HUES64 (cell line): ENCODE data around the gene RBM39. TPM values are rescaled to one million over a fixed set of nuclear protein-coding genes. Genes with fewer than 3 reads are reported as not detected.
A peak's percentile ranks its signal among the peaks of the same experiment; 100 is the strongest.
"Not testable (repeated sequence)": the region's sequence is repeated elsewhere in the genome, so short reads cannot be mapped to it uniquely, and the experiment has no call there.

ENCODE experiments used
- H3K27ac ChIP-seq: 2 replicates; pipeline ENCODE4 v1.7.0; 2013; ENCODE audit warnings: low read depth, low read length, inconsistent platforms
- H3K27me3 ChIP-seq: 2 replicates; pipeline ENCODE4 v1.6.1; 2013; ENCODE audit warnings: mild to moderate bottlenecking, low read length; ENCODE audit not compliant: insufficient read depth
- H3K36me3 ChIP-seq: 2 replicates; pipeline ENCODE4 v1.6.1; 2013; ENCODE audit warnings: mild to moderate bottlenecking, low read length; ENCODE audit not compliant: insufficient read depth
- H3K4me1 ChIP-seq: 2 replicates; pipeline ENCODE4 v1.6.1; 2013; ENCODE audit warnings: mild to moderate bottlenecking, low read length, moderate library complexity; ENCODE audit not compliant: insufficient read depth
- H3K4me3 ChIP-seq: 2 replicates; pipeline ENCODE4 v1.5.1; 2013; ENCODE audit warnings: mild to moderate bottlenecking, low read length, moderate library complexity
- H3K9ac ChIP-seq: 2 replicates; pipeline ENCODE4 v1.6.1; 2013; ENCODE audit warnings: mild to moderate bottlenecking, low read depth, low read length
- H3K9me3 ChIP-seq: 2 replicates; pipeline ENCODE4 v1.6.1; 2013; ENCODE audit warnings: low read depth, low read length; ENCODE audit not compliant: insufficient read depth
- WGBS: fragments of 150-250, 120-280 bp; methylation state at CpG from one replicate; pipeline ENCODE4 v1.1.7; 2013; ENCODE audit warnings: missing lambda C conversion rate; 5-methylcytosine and 5-hydroxymethylcytosine counted together
- polyA plus RNA-seq, 2 experiments: library from polyadenylated mRNA; stranded (reverse); fragments of 50-300 nt; gene quantifications; one replicate each; pipeline ENCODE4 v1.2.3, GENCODE V29; 2013

The RBM39 gene
- 130 TPM for polyA plus RNA-seq (2013, experiment 1 of 2)
- polyA plus RNA-seq (2013, experiment 2 of 2), result 138 TPM

DNA sequence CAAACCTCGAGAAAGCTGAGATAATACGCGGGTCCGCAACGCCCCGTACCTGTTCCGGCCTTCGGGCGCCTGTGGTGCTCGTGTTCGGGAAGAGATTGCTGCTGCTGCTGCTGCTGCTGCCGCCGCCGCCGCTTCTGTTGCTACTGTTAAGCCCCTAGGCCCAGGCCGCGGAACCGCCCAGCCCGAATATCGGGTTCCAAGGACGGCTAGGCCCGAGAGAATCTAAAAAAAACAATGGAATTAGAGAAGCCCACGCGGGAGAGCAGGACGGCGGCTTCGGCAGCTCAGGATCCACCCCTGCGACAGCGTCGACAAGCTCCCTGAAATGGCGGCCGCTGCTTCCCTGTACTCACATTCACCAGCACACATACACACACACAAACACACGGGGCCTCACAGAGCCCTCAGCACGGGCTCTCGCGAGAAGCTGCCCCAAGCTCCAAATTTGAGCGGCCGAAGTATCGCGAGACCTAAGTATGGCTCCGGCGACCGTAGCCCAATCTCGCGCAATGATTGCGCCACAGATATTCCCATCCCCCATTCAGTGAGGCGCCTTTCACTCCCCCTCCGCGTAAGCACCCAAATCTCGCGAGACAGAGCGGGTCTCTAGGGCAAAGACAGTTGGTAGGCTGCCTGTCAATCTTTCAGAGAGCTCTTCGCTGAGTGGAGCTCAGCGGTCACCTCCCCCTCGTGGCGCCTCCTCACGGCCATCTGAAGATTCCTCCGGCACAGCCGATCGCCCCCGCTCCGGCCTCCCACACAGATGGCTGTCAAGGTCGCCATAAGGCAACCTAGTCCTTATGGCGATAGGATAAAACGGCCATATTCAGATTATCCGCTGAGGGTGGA lies at the start of gene RBM39:
Gene RBM39 (minus strand): TSS at position 369 of the 849 bp plus-strand sequence. CDS start 1,386 bp downstream, outside the sequence.
- Histone ChIP-seq H3K9me3 (no peaks in the 10 kb centered on the region), H3K4me1 (peaks cover 26% of the 10 kb centered on the region; the same call in 1 of the 2 replicates), H3K27me3 (no peaks in the 10 kb centered on the region), H3K9ac (peak within 1 kb of the TSS; percentile 100), H3K27ac (peak within 1 kb of the TSS; percentile 95), H3K36me3 (peaks cover 32% of the 10 kb centered on the region), H3K4me3 (peak within 1 kb of the TSS; percentile 100)
- WGBS, result under 1% methylated on average over 66 of the region's 66 CpGs

DNA sequence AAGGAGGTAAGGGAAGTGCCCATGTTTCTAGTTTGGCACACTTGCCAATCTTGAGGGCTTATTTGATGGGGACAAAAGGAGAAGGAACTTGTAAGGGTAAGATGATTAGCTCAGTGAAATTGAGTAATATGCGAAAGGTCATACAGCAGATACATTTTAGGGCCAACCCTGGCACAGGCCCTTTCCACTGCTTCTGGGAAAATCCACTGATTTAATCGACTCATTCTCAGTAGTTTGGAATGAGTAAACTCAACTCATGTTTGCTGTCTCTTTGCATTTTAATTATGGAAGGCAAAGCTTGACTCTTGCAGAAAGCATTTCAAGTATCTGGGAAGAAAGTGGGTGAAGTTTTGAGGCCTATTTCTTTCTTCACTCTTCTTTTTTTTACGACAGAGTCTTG lies 49.8 kb upstream of the RBM39 start:
- H3K36me3 ChIP-seq, result no peaks in the 10 kb centered on the region
- whole genome bisulfite sequencing, result 91% methylated on average over 3 of the region's 3 CpGs
- no peaks in the 10 kb centered on the region for H3K27me3 ChIP-seq
- H3K9ac ChIP-seq, result no peak overlapping the region
- H3K9me3 ChIP-seq, result no peaks in the 10 kb centered on the region
- no peak overlapping the region for H3K27ac ChIP-seq
- no peak overlapping the region for H3K4me3 ChIP-seq
- no peaks in the 10 kb centered on the region for H3K4me1 ChIP-seq

DNA sequence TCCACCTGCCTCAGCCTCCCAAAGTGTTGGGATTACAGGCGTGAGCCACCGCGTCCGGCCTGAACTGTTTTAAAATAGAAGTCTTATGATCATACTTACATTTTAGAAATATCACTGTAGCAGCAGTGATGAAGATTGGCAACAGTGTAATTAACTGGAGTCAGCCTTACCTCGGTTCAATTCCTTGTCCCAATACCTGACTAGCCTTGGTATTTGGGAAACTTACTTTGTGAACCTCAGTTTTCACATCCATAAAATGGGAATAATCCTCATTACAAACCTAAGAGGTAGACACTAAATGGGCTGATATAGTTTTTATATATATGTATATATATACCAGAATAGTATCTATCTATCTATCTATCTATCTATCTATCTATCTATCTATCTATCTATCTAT lies 49.0 kb upstream of the RBM39 start:
- H3K36me3 ChIP-seq, result no peaks in the 10 kb centered on the region
- H3K9me3 ChIP-seq, result no peaks in the 10 kb centered on the region
- WGBS, result 92% methylated on average over 1 of the region's 5 CpGs
- no peaks in the 10 kb centered on the region for H3K4me1 ChIP-seq
- no peaks in the 10 kb centered on the region for H3K27me3 ChIP-seq
- H3K9ac ChIP-seq, result no peak overlapping the region
- H3K4me3 ChIP-seq, result no peak overlapping the region
- H3K27ac ChIP-seq, result no peak overlapping the region

DNA sequence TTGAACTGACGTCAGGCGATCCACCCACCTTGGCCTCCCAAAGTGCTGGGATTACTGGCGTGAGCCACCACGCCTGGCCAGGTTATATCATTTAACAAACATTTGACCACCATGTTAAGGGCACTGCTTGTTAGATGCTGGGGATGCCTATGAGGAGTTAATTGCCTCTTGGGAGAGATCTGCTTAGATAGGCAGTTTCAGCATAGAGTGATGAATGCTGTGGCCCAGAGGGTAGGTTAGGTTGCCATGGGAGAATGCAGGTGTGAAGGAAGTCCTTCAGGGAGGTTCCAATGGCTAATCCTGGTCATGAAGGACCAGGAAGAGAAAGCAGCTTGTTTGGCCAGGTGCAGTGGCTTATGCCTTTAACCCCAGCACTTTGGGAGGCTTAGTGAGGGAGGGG lies 46.7 kb upstream of the RBM39 start:
- H3K27me3 ChIP-seq, result no peaks in the 10 kb centered on the region
- WGBS, result 94% methylated on average over 4 of the region's 4 CpGs

DNA sequence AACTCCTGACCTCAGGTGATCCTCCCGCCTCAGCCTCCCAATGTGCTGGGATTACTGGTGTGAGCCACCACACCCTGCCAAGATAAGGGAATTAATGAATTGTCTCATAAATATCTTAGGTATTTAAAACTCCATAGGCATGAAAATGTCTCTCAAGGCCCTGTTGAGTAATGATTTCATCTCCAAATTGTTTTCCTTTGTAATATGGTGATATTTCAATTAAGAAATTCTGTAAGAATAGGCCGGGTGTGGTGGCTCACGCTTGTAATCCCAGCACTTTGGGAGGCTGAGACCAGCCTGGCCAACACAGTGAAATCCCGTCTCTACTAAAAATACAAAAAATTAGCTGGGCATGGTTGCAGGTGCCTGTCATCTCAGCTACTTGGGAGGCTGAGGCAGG lies 43.5 kb upstream of the RBM39 start:
- peaks cover 12% of the 10 kb centered on the region for H3K36me3 ChIP-seq
- not testable (repeated sequence) for H3K27ac ChIP-seq, H3K9me3 ChIP-seq, H3K4me1 ChIP-seq, H3K9ac ChIP-seq, H3K4me3 ChIP-seq, H3K27me3 ChIP-seq
- WGBS, result 98% methylated on average over 4 of the region's 4 CpGs

More for the DNA sequence above, 46.7 kb upstream of the RBM39 start:
- H3K4me3 ChIP-seq, result no peak overlapping the region
- no peak overlapping the region for H3K9ac ChIP-seq
- no peaks in the 10 kb centered on the region for H3K36me3 ChIP-seq
- no peaks in the 10 kb centered on the region for H3K4me1 ChIP-seq
- no peak overlapping the region for H3K27ac ChIP-seq
- H3K9me3 ChIP-seq, result no peaks in the 10 kb centered on the region

DNA sequence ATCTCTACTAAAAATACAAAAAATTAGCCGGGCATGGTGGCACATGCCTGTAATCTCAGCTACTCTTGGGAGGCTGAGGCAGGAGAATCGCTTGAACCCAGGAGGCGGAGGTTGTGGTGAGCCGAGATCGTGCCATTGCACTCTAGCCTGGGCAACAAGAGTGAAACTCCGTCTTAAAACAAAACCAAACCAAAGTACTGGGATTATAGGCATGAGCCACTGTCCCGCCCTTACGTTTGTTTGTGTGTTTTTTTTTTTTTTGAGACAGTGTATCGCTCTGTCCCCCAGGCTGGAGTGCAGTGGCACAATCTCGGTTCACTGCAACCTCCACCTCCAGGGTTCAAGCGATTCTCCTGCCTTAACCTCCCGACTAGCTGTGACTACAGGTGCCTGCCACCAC lies 41.8 kb upstream of the RBM39 start:
- H3K9me3 ChIP-seq, H3K9ac ChIP-seq, H3K4me3 ChIP-seq, H3K27me3 ChIP-seq, H3K4me1 ChIP-seq, H3K27ac ChIP-seq: not testable (repeated sequence)
- peaks cover 18% of the 10 kb centered on the region for H3K36me3 ChIP-seq
- 96% methylated on average over 12 of the region's 12 CpGs for WGBS

DNA sequence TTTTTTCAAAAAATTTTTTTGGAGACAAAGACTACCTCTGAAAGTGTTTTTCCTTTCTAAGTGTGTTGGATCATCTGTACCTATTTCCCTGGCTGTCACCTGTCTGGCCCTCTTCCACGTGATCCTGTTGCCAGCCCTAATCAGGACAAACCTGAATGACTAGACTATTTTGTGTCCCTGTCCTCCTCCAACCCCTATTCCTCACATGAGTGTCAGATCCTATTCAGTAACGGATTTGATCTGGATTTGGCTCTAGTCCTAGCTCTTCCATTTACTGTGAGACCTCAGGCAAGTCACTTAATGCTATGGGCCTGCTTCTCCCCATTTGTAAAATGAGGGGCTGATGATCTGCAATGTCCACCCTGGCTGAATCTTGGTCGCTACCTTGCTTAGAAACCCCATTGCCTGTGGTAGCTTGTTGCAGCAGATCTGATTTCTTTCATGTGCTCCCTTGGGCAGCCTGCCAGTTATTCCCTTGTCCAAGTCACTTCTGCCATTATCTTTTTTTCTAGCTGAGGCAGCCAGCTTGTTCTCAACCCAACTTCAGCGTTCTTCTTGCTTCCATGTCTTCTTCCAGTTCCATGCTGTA lies 34.5 kb upstream of the RBM39 start:
- H3K4me3 ChIP-seq, result no peak overlapping the region

DNA sequence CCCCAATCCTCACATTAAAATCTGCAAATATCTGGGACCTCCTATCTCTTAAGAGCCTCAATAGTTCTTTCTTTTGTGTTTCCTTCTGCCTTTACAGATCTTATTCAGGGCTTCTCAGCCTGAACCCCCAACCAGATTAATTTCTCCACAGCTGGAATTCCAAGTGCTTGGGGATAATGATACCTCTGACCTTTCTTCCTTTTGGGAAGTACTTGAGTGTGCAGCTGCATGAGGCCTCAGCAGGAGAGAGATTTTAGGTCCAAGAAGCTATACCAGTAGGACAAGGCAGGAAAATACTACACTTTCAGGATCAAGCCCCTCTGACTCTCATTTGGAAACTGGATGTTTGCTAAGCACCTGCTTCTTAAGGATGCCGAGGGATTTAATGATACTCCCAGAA lies 32.3 kb upstream of the RBM39 start:
- Histone ChIP-seq H3K27me3 (peaks cover 9% of the 10 kb centered on the region), H3K9ac (no peak overlapping the region), H3K4me1 (peaks cover 16% of the 10 kb centered on the region), H3K36me3 (peaks cover 15% of the 10 kb centered on the region), H3K4me3 (no peak overlapping the region), H3K27ac (no peak overlapping the region), H3K9me3 (no peaks in the 10 kb centered on the region; the same call in 1 of the 2 replicates)
- 96% methylated on average over 1 of the region's 1 CpG for WGBS

More for the DNA sequence above, 34.5 kb upstream of the RBM39 start:
- peaks cover 13% of the 10 kb centered on the region for H3K4me1 ChIP-seq
- no peak overlapping the region for H3K27ac ChIP-seq
- no peaks in the 10 kb centered on the region; the same call in 1 of the 2 replicates for H3K27me3 ChIP-seq
- H3K9me3 ChIP-seq, result no peaks in the 10 kb centered on the region
- H3K9ac ChIP-seq, result no peak overlapping the region
- 93% methylated on average over 4 of the region's 4 CpGs for WGBS
- H3K36me3 ChIP-seq, result peaks cover 18% of the 10 kb centered on the region

DNA sequence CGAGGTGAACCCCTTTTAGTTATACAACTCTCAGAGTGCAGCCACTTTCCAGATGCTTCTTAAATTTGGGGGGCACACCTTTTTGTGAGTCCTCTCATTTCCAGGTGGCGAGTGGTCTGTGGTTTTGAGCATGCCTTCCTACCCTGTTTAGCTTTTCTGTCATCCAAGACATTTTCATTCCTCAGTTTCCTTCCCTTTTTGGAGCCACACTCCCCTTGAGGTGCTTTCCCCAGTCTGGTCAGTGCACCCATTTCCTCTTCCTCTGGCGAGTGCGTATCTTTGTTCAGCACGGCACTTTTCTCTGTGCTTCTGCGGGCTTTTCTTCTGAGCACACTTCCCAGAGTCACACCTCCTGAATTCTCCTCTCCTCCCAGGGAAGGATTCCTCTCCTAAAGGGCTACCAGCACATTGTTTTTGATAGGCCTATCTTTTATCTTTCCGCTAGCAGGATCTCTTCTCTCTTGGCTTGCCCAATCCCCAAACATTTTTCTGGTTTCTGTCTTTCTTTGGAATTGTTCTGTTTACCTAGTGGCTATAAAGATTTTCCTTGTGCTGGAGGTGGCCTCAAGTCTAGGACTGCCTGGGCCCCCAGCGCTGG lies 31.2 kb upstream of the RBM39 start:
- H3K27ac ChIP-seq, result peak overlapping the region; percentile 27; the same call in 1 of the 2 replicates
- peaks cover 12% of the 10 kb centered on the region for H3K36me3 ChIP-seq
- H3K27me3 ChIP-seq, result peaks cover 9% of the 10 kb centered on the region
- H3K4me3 ChIP-seq, result peak overlapping the region; percentile 95
- WGBS, result 51% methylated on average over 8 of the region's 8 CpGs
- H3K4me1 ChIP-seq, result peaks cover 26% of the 10 kb centered on the region
- peak overlapping the region; percentile 81; the same call in 1 of the 2 replicates for H3K9ac ChIP-seq
- H3K9me3 ChIP-seq, result no peaks in the 10 kb centered on the region; the same call in 1 of the 2 replicates

DNA sequence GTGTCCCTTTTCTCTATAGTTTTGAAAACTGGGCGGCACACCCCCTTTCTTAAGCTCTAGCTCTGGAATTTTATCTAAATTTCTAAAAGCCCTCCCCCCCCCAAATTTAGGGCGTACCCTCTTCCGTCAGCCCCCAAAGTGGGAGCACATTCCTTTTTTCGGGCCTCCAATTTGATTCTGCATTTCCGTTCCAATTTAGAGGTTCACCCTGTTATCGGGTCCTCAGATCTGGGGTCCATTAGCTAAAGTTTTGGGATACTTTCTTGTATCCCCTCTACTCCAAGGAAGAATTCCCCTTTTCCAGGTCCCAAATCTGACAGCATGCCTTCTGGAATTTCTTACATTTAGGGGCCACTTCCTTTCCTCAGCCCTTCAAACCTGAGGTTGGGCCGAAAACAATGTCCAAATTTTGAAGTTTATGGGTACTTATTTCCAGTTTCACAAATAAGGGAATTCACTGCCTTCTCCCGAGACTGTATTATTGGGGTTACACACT lies 30.6 kb upstream of the RBM39 start:
- Histone ChIP-seq H3K9ac (peak overlapping the region; percentile 81), H3K27ac (peak overlapping the region; percentile 67), H3K4me3 (peak overlapping the region; percentile 95), H3K36me3 (peaks cover 11% of the 10 kb centered on the region), H3K4me1 (peaks cover 30% of the 10 kb centered on the region), H3K27me3 (peaks cover 9% of the 10 kb centered on the region), H3K9me3 (no peaks in the 10 kb centered on the region; the same call in 1 of the 2 replicates)
- WGBS, result 15% methylated on average over 8 of the region's 8 CpGs
